H7 (cell line): Measurements from ENCODE around the gene DEFB123. TPM values are rescaled to one million over a fixed set of nuclear protein-coding genes. Genes with fewer than 3 reads are reported as not detected.

Experiments
- DNase-seq: peaks from one replicate; pipeline ENCODE4 v3.0.0; 2012
- H3K27me3 ChIP-seq: 2 replicates; pipeline ENCODE4 v1.6.0; 2011; ENCODE audit warnings: mild to moderate bottlenecking, low read length; ENCODE audit not compliant: control insufficient read depth, insufficient read depth
- H3K36me3 ChIP-seq: replicated peaks from 2 replicates; pipeline ENCODE4 v1.5.1; 2011; ENCODE audit warnings: low read length; ENCODE audit not compliant: control insufficient read depth, insufficient read depth
- H3K4me3 ChIP-seq: 2 replicates; pipeline ENCODE4 v1.5.1; 2011; ENCODE audit warnings: low read depth, mild to moderate bottlenecking, control low read depth, low read length, moderate library complexity; ENCODE audit not compliant: insufficient read depth
- total RNA-seq: library from RNA; depleted of rRNA; stranded (reverse); fragments of >200 nt; shearing (Covaris generic); gene quantifications from 2 replicates; pipeline ENCODE4 v1.2.3, GENCODE V29; 2014; rRNA removed

Gene DEFB123
- total RNA-seq, 1 experiment from 2014 or later, result not detected

DNA sequence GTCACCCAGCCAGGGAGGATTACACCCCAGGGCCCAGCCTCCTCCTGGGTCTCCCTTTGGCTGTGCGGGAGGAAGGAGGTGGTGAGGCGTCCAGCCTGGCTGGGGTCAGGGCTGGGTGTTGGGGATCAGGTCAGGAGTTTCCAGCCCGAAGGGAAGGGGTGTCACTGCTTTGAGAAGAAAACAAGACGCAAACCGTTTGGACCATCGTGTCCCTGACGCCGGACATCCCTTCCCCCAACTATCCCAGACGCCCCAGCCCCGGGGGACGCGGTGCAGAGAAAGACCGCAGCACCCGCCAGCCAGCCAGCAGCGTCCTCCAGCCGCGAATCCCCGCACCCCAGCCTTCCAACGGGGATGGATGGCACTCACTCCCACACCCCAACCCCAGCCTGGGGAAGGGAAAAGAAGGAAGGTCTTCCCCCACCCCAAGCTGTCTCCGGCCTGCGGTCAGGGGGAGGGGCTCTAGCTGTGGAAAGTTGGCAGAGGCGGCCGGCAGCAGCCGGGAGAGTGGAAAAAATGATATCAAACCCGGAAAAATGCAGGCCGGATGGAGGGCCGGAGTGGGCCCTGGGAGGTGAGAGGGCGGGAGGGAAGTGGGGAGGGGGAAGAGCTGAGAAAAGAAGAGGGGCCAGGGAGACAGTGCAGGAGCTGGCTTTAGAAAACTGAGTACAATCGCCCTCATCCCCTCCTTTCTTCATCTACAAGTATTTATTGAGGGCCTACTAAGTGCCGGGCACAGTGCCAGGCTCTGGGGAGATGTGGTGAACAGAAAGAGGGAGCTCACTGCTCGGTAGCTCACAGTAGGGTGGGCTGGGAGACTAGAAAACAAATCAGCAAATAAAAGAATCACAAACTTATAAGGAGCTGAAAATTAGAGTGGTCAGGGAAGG is 45.3 kb downstream of the DEFB123 start:
- H3K27me3 ChIP-seq, result no peaks in the 10 kb centered on the region
- peak; percentile 84 for DNase-seq
- H3K36me3 ChIP-seq, result no peaks in the 10 kb centered on the region
- H3K4me3 ChIP-seq, result no peak overlapping the region

DNA sequence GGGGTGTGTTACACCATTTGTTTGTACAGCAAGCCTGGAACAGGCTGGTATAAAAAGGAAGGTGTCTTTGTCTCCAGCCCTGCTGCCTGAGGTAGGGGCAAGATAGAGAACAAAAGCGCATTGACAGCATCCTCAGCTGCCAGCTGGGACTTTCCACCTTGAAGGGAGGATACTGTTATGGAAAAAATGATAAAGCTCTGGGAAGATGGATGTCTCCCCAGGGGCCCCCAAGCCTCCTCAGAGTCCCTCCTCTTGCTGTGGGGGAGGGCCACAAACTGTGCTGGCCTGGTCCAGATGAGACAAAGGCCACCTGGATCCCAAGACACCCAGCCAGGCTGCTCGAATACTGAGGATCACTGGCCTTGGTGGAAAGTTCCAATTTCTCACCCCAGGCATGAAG is 47.7 kb downstream of the DEFB123 start:
- no peaks in the 10 kb centered on the region for H3K36me3 ChIP-seq
- H3K27me3 ChIP-seq, result no peaks in the 10 kb centered on the region
- no peak for DNase-seq
- H3K4me3 ChIP-seq, result no peak overlapping the region

DNA sequence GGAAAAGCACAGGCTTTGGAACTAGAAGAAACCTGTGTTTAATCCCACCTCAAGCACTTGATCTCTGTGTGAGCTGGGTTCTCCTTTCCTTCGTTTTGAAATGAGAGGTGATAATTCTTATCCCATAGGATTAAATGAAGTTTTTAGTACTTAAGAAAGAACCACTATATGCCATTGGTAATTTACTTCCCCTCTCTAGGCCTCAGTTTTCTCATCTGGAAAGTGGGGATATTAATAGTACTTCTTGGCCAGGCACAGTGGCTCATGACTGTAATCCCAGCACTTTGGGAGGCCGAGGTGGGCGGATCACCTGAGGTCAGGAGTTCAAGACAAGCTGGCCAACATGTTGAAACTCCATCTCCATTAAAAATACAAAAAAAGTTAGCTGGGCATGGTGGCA is 48.7 kb downstream of the DEFB123 start:
- no peaks in the 10 kb centered on the region for H3K36me3 ChIP-seq
- no peaks in the 10 kb centered on the region for H3K27me3 ChIP-seq
- DNase-seq, result no peak
- no peak overlapping the region for H3K4me3 ChIP-seq

DNA sequence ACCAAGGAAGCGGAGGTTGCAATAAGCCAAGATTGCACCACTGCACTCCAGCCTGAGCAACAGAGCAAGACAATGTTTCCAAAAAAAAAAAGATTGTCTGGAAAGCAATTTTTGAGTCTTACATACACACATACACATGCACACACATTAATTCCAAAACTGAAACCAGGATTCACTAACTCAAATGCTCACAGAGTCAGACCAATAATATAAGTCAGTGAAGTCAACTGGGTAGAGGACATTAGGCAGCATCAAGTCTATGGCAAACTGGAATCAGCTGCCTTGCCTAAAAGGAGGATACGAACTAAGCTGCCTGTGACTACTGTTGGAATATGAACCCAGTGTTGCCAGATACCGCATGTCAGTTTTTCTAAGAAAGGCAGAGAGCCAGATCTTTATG is 50.3 kb downstream of the DEFB123 start:
- no peak for DNase-seq
- Histone ChIP-seq H3K27me3 (no peaks in the 10 kb centered on the region), H3K36me3 (no peaks in the 10 kb centered on the region), H3K4me3 (no peak overlapping the region)

DNA sequence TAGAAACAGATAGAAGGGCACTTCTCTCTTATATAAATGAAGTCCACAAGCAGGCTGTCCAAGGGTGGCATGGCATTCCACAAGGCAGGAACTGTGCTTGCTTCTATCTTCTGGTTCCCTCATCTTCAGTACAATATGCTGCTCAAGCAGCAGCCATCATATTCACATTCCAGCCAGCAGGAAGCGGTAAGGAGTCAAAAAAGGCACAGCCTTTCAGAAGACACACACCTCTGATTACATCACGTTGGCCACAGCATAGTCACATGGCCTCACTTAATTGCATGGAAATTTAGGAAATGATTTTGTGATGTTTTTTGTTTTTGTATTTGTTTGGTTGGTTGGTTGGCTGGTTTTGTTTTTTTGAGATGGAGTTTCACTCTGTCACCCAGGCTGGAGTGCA is 53.7 kb downstream of the DEFB123 start:
- Histone ChIP-seq H3K36me3 (no peaks in the 10 kb centered on the region), H3K4me3 (no peak overlapping the region), H3K27me3 (no peaks in the 10 kb centered on the region)
- DNase-seq, result peak; percentile 79

DNA sequence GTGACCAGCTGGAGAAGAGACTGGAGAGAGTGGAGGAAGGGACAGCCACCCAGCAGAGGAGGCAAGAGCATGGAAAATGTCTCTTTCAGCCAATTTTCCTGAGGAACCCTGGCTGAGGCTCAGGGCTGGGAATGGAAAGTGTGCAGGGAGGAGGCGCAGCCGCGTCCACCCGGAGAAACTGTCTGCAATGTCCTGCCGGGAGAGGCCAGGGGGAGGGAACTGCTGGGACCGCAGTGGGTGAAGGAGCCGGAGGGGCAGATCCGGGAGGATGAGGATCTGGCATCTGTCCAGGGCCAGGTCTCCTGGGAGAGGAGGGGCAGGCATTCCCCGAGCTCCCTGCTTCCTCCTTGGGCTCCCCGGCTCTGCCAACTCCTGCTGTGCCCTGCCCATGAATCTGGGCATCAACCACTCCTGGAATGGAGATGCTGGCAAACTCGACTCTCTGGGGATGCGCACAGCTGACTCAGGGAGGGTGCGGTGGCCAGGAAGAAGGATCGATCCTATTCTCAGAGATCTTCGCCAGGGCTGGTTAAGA is 56.4 kb downstream of the DEFB123 start:
- H3K36me3 ChIP-seq, result no peaks in the 10 kb centered on the region
- H3K27me3 ChIP-seq, result no peaks in the 10 kb centered on the region
- no peak for DNase-seq
- H3K4me3 ChIP-seq, result no peak overlapping the region

DNA sequence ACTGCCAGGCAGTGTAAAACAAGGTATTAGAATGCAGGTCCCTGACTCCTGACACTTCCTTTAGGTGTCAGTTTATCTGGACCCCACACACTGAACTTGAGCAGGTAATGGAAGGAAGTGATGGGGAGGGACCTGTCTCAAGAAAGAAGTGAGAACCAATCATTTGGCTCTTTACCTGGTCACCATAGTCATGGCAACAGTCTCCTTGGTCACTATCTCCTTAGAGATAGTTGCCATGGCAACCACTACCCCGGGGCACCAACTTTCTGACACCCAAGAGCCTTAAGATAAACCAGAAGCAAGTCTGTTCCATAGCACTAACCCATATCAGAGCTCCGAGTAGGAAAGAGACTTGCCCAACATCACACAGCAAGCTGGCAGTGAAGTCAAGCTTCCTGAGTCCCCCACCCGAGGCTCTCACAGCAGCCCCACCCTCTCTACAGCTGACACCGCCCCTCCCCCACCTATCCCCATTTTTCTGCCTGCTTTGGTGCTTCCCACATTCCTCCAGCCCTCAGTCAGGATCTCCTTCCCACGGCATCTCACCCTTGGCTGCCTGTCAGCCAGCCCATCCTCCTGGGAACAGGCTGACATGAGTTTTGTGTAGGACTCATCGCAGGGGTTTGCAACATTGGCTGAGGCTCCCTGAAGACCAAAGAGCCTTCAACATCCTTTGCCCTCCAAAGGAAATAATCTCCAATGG is 57.6 kb downstream of the DEFB123 start:
- Histone ChIP-seq H3K4me3 (no peak overlapping the region), H3K27me3 (no peaks in the 10 kb centered on the region), H3K36me3 (no peaks in the 10 kb centered on the region)
- DNase-seq, result peak; percentile 66

Other genes with a start within 250 kb of the DEFB123 start
- not detected in 2 replicates for gene DEFB115, start 183.0 kb upstream of the DEFB123 start, total RNA-seq
- not detected in 2 replicates for gene DEFB116, start 132.0 kb upstream of the DEFB123 start, total RNA-seq
- not detected in 2 replicates for gene DEFB118, start 72.0 kb upstream of the DEFB123 start, total RNA-seq
- not detected in 2 replicates for gene DEFB119, start 50.0 kb upstream of the DEFB123 start, total RNA-seq
- gene DEFB121, start 34.4 kb upstream of the DEFB123 start, total RNA-seq, result not detected in 2 replicates
- gene DEFB124, start 34.5 kb downstream of the DEFB123 start, total RNA-seq, result not detected in 2 replicates
- gene REM1, start 34.7 kb downstream of the DEFB123 start, total RNA-seq, result not detected in 2 replicates
- gene HM13, start 73.8 kb downstream of the DEFB123 start, total RNA-seq, result 63.9 and 65.0 TPM in 2 replicates
- 424 and 491 TPM in 2 replicates for gene ID1, start 164.7 kb downstream of the DEFB123 start, total RNA-seq
- gene COX4I2, start 197.3 kb downstream of the DEFB123 start, total RNA-seq, result 0.21 TPM in 1 of 2 replicates, not detected in the other